CD4-positive, alpha-beta memory T cell (primary cell): ENCODE measurements around the gene CERS4. TPM values are rescaled to one million over a fixed set of nuclear protein-coding genes. Genes with fewer than 3 reads are reported as not detected.

Experiments used
- CTCF ChIA-PET: fragments of 350-600 bp; sonication (Branson Sonifier 250); formaldehyde crosslinking; loops from one replicate; lab custom pipeline; 2021; ENCODE audit warnings: inconsistent platforms; ENCODE audit not compliant: partially characterized antibody; lab: Charles Lee
- POLR2A ChIA-PET: fragments of 350-600 bp; sonication (Branson Sonifier 250); formaldehyde crosslinking; loops from one replicate; lab custom pipeline; 2021; ENCODE audit not compliant: partially characterized antibody; lab: Charles Lee
- DNase-seq, 5 donors: peaks; one replicate each; pipeline versions ENCODE4 v3.0.0 to v3.0.0-alpha.2; 2020 to 2022; ENCODE audit warnings: mixed read lengths in 1 of 5
- H3K27ac ChIP-seq: one replicate; pipeline ENCODE4 v1.7.0; 2013; ENCODE audit warnings: low read depth, low read length
- H3K27me3 ChIP-seq: 2 replicates; pipeline ENCODE4 v1.7.0; 2013; ENCODE audit warnings: mild to moderate bottlenecking, low read length, moderate library complexity; ENCODE audit not compliant: insufficient read depth
- H3K36me3 ChIP-seq: 2 replicates; pipeline ENCODE4 v1.7.0; 2013; ENCODE audit warnings: mild to moderate bottlenecking, low read length, moderate library complexity; ENCODE audit not compliant: insufficient read depth
- H3K4me1 ChIP-seq: 2 replicates; pipeline ENCODE4 v1.7.0; 2013; ENCODE audit warnings: mild to moderate bottlenecking, low read length, moderate library complexity; ENCODE audit not compliant: insufficient read depth
- H3K4me3 ChIP-seq, 2 donors: one replicate each; pipeline ENCODE4 v1.7.0; 2013; ENCODE audit warnings: low read length in 2 of 2, mild to moderate bottlenecking in 1 of 2
- H3K9me3 ChIP-seq, 2 donors: one replicate each; pipeline ENCODE4 v1.7.0; 2013; ENCODE audit warnings: low read length in 2 of 2, control low read depth in 1 of 2; ENCODE audit not compliant: control insufficient read depth in 1 of 2
- H3K27ac Mint-ChIP-seq, 7 donors: one replicate each; pipeline ENCODE4 v1.8.0; 2020 to 2021; ENCODE audit warnings: mixed read lengths in 7 of 7, mild to moderate bottlenecking in 6 of 7, inconsistent platforms in 3 of 7, moderate library complexity in 3 of 7
- H3K27me3 Mint-ChIP-seq, 2 donors: one replicate each; pipeline ENCODE4 v1.8.0; 2020 to 2021; ENCODE audit warnings: mixed read lengths in 2 of 2
- H3K36me3 Mint-ChIP-seq, 2 donors: one replicate each; pipeline ENCODE4 v1.8.0; 2020 to 2021; ENCODE audit warnings: mixed read lengths in 2 of 2, inconsistent platforms in 1 of 2, mild to moderate bottlenecking in 1 of 2
- H3K4me1 Mint-ChIP-seq, 4 donors: one replicate each; pipeline ENCODE4 v1.8.0; 2020 to 2021; ENCODE audit warnings: mixed read lengths in 4 of 4, mild to moderate bottlenecking in 1 of 4
- H3K4me3 Mint-ChIP-seq, 8 donors: one replicate each; pipeline ENCODE4 v1.8.0; 2020 to 2021; ENCODE audit warnings: mixed read lengths in 8 of 8, mild to moderate bottlenecking in 7 of 8, moderate library complexity in 6 of 8, inconsistent platforms in 3 of 8
- H3K9me3 Mint-ChIP-seq, 8 donors: one replicate each; pipeline ENCODE4 v1.8.0; 2020 to 2021; ENCODE audit warnings: mixed read lengths in 8 of 8, mild to moderate bottlenecking in 5 of 8, inconsistent platforms in 3 of 8, moderate library complexity in 1 of 8
- intact Hi-C: fragments of 100-400 bp; cut with micrococcal nuclease; formaldehyde crosslinking; loops from one replicate; pipeline ENCODE4 v1.15.1; 2023
- polyA plus RNA-seq, 2 donors: library from polyadenylated mRNA; unstranded; fragments of 300-500 nt; fragmentation: Illumina TruSeq; gene quantifications; one replicate each; pipeline ENCODE4 v1.2.3, GENCODE V29; 2021
- total RNA-seq, 2 experiments: library from RNA; stranded (reverse); gene quantifications; one replicate each; pipeline ENCODE4 v1.2.3, GENCODE V29; 2021

The CERS4 gene
- total and polyA plus RNA-seq, 4 experiments from 2014 or later = 11.3 to 30.6 (median 22.3) TPM

DNA sequence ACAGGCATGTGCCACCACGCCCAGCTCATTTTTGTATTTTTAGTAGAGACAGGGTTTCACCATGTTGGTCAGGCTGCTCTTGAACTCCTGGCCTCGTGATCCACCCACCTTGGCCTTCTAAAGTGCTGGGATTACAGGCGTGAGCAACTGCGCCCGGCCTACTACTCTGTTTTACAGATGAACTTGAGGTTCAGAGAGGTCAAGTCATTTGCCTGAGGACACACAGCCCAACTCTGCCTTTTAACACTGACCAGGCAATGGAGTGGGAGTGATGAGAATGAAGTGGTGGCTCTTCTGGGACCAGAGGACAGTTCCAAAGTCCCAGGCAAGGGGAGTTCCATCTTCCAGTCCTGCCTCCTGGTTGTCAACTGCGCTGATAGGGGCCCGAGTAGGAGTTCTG is 41.4 kb downstream of the CERS4 start:
- Histone ChIP-seq H3K4me1 (no peaks in the 10 kb centered on the region), H3K27me3 (no peaks in the 10 kb centered on the region), H3K4me3 (no peak overlapping the region), H3K27ac (no peak overlapping the region), H3K9me3 (no peaks in the 10 kb centered on the region), H3K36me3 (no peaks in the 10 kb centered on the region)
- Mint-ChIP-seq H3K4me3 (no peak overlapping the region), H3K27ac (no peak overlapping the region), H3K36me3 (peaks cover 3 to 10% of the 10 kb centered on the region in 2 donors), H3K4me1 (peaks cover 0 to 6% (median 4%) of the 10 kb centered on the region in 4 donors), H3K9me3 (no peaks in the 10 kb centered on the region), H3K27me3 (no peaks in the 10 kb centered on the region)
- POLR2A ChIA-PET = no interaction called here
- CTCF ChIA-PET = interaction anchor here (1.2 to 4.4 kb wide), 3 partner anchors 90 to 307 kb away, joined by 3 to 28 read pairs (median 26); partner anchors contain the start of gene TIMM44
- intact Hi-C loops = loop anchor here (5.0 kb wide), 1 partner anchor 248 kb away; no protein-coding TSS in a partner anchor
- DNase-seq = no peak

DNA sequence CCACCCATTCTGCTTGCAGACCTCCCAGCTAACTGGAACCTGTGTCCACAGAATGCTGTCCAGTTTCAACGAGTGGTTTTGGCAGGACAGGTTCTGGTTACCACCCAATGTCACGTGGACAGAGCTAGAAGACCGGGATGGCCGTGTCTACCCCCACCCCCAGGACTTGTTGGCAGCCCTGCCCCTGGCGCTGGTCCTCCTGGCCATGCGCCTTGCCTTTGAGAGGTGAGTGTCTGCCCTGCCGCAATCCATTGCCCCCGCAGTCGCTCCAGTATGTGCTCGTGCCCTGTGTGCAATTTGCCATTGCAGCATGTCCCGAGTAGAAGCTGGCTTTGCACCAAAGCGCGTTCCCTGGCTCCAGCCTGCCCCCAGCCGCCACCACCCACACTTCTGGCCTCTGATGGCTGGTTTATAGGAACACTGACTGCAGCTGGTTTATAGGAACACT is 41.9 kb downstream of the CERS4 start:
- H3K4me1 Mint-ChIP-seq = peaks cover 0 to 6% (median 4%) of the 10 kb centered on the region in 4 donors
- ChIA-PET CTCF (interaction anchor here (1.2 to 4.4 kb wide), 4 partner anchors 72 to 307 kb away, joined by 3 to 28 read pairs (median 14); partner anchors contain the start of gene TIMM44), POLR2A (no interaction called here)
- H3K4me3 Mint-ChIP-seq = no peak overlapping the region
- no peaks in the 10 kb centered on the region for H3K9me3 Mint-ChIP-seq
- H3K27ac ChIP-seq = no peak overlapping the region
- no peak overlapping the region for H3K27ac Mint-ChIP-seq
- H3K36me3 ChIP-seq = no peaks in the 10 kb centered on the region
- H3K27me3 Mint-ChIP-seq = no peaks in the 10 kb centered on the region
- intact Hi-C loops = loop anchor here (5.0 kb wide), 1 partner anchor 249 kb away; no protein-coding TSS in a partner anchor
- H3K9me3 ChIP-seq = no peaks in the 10 kb centered on the region
- DNase-seq = no peak
- no peak overlapping the region for H3K4me3 ChIP-seq
- H3K36me3 Mint-ChIP-seq = peaks cover 5 to 13% of the 10 kb centered on the region in 2 donors
- no peaks in the 10 kb centered on the region for H3K4me1 ChIP-seq
- no peaks in the 10 kb centered on the region for H3K27me3 ChIP-seq

GRCh38 chr19:8252922-8253589 is 43.9 kb downstream of the CERS4 start:
- peak; percentile 75 to 82 (median 78) for DNase-seq
- Mint-ChIP-seq H3K27ac (peak overlapping the region in 1 of 7 donors; percentile 77), H3K4me1 (peaks cover 5 to 7% (median 6%) of the 10 kb centered on the region in 4 donors), H3K4me3 (no peak overlapping the region), H3K36me3 (peaks cover 17 to 18% of the 10 kb centered on the region in 2 donors), H3K9me3 (no peaks in the 10 kb centered on the region), H3K27me3 (no peaks in the 10 kb centered on the region)
- Histone ChIP-seq H3K4me1 (peaks cover 7% of the 10 kb centered on the region), H3K27ac (no peak overlapping the region), H3K36me3 (no peaks in the 10 kb centered on the region), H3K27me3 (no peaks in the 10 kb centered on the region), H3K9me3 (no peaks in the 10 kb centered on the region), H3K4me3 (no peak overlapping the region)
- ChIA-PET POLR2A (interaction anchor here (1.1 kb wide), 1 partner anchor 309 kb away, joined by 4 read pairs; no protein-coding TSS in a partner anchor), CTCF (interaction anchor here (0.7 to 4.4 kb wide), 7 partner anchors 74 to 309 kb away, joined by 3 to 28 read pairs (median 3); partner anchors contain the start of gene TIMM44)
- intact Hi-C loops = loop anchor here (1.0 to 5.0 kb wide), 4 partner anchors 44 to 309 kb away; partner anchors contain the start of gene CERS4

GRCh38 chr19:8253678-8254077 is 44.5 kb downstream of the CERS4 start:
- H3K4me3 ChIP-seq = no peak overlapping the region
- ChIA-PET CTCF (interaction anchor here (0.7 to 4.4 kb wide), 7 partner anchors 95 to 310 kb away, joined by 3 to 28 read pairs (median 3); partner anchors contain the start of gene TIMM44), POLR2A (interaction anchor here (1.1 kb wide), 1 partner anchor 309 kb away, joined by 4 read pairs; no protein-coding TSS in a partner anchor)
- peaks cover 2 to 7% (median 4%) of the 10 kb centered on the region in 4 donors for H3K4me1 Mint-ChIP-seq
- no peaks in the 10 kb centered on the region for H3K27me3 ChIP-seq
- intact Hi-C loops = loop anchor here (1.0 to 5.0 kb wide), 4 partner anchors 45 to 309 kb away; partner anchors contain the start of gene CERS4
- no peaks in the 10 kb centered on the region for H3K9me3 Mint-ChIP-seq
- no peak overlapping the region for H3K4me3 Mint-ChIP-seq
- no peak for DNase-seq
- H3K27ac Mint-ChIP-seq = no peak overlapping the region
- H3K9me3 ChIP-seq = no peaks in the 10 kb centered on the region
- H3K27me3 Mint-ChIP-seq = no peaks in the 10 kb centered on the region
- H3K36me3 ChIP-seq = no peaks in the 10 kb centered on the region
- H3K36me3 Mint-ChIP-seq = peaks cover 15 to 16% of the 10 kb centered on the region in 2 donors
- no peak overlapping the region for H3K27ac ChIP-seq
- H3K4me1 ChIP-seq = peaks cover 7% of the 10 kb centered on the region

GRCh38 chr19:8254286-8255001 is 45.3 kb downstream of the CERS4 start:
- Mint-ChIP-seq H3K36me3 (peaks cover 15 to 22% of the 10 kb centered on the region in 2 donors), H3K4me3 (no peak overlapping the region), H3K4me1 (peaks cover 2 to 7% (median 4%) of the 10 kb centered on the region in 4 donors), H3K9me3 (no peaks in the 10 kb centered on the region), H3K27ac (no peak overlapping the region), H3K27me3 (no peaks in the 10 kb centered on the region)
- ChIA-PET CTCF (interaction anchor here (0.7 to 4.4 kb wide), 4 partner anchors 96 to 310 kb away, joined by 3 to 28 read pairs (median 14); partner anchors contain the start of gene TIMM44), POLR2A (no interaction called here)
- Histone ChIP-seq H3K4me1 (peaks cover 7% of the 10 kb centered on the region), H3K9me3 (no peaks in the 10 kb centered on the region), H3K27ac (no peak overlapping the region), H3K27me3 (no peaks in the 10 kb centered on the region), H3K4me3 (no peak overlapping the region), H3K36me3 (no peaks in the 10 kb centered on the region)
- DNase-seq = no peak
- intact Hi-C loops = loop anchor here (5.0 kb wide), 1 partner anchor 252 kb away; no protein-coding TSS in a partner anchor

DNA sequence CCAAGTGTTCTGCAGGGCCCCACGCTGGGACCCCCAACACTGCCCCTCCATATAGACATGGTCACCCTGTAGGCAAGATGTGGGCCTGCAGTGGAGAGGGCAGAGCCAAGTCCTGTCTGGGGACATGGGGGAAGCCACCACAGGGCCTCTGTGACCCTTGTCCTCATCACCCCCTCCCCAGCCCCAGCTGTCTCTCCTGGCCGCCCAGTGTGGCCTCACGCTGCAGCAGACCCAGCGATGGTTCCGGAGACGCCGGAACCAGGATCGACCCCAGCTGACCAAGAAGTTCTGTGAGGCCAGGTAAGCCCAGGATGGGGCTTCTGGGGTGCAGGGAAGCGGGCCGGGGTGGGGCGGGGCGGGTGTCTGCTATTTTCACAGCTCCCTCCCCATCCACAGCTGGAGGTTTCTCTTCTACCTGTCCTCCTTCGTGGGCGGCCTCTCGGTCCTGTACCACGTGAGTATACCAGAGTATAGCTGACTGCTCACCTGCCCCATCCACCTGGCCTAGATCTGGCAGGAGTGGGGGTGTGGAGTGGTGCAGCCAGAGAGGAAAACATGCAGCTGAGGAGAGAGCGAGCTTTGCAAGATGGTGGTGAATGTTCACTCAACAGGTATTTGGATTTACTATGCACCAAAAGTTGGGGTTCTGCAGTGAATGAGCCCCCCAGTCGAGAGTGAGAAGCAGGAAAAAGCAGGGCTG is 46.4 kb downstream of the CERS4 start:
- peaks cover 7% of the 10 kb centered on the region for H3K4me1 ChIP-seq
- H3K36me3 ChIP-seq = no peaks in the 10 kb centered on the region
- POLR2A ChIA-PET = interaction anchor here (1.0 to 1.6 kb wide), 2 partner anchors 60 to 311 kb away, joined by 3 read pairs; partner anchors contain the start of gene TIMM44
- intact Hi-C loops = no loop called here
- Mint-ChIP-seq H3K4me3 (no peak overlapping the region), H3K36me3 (peaks cover 18 to 26% of the 10 kb centered on the region in 2 donors), H3K9me3 (no peaks in the 10 kb centered on the region), H3K27me3 (no peaks in the 10 kb centered on the region), H3K27ac (no peak overlapping the region), H3K4me1 (peaks cover 2 to 7% (median 4%) of the 10 kb centered on the region in 4 donors)
- H3K9me3 ChIP-seq = no peaks in the 10 kb centered on the region
- no peak overlapping the region for H3K4me3 ChIP-seq
- no peaks in the 10 kb centered on the region for H3K27me3 ChIP-seq
- H3K27ac ChIP-seq = no peak overlapping the region
- CTCF ChIA-PET = interaction anchor here (0.6 to 1.0 kb wide), 3 partner anchors 71 to 98 kb away, joined by 3 read pairs; no protein-coding TSS in a partner anchor
- DNase-seq = no peak
